ENCODE measurements around the gene IGLL1. TPM values are rescaled to one million over a fixed set of nuclear protein-coding genes. Genes with fewer than 3 reads are reported as not detected.
"Not testable (repeated sequence)": the region's sequence is repeated elsewhere in the genome, so short reads cannot be mapped to it uniquely, and the experiment has no call there.

The IGLL1 gene
- polyA plus RNA-seq (ENCODE audit: insufficient read depth in 1 of 5, insufficient read length in 5 of 5, low replicate concordance in 1 of 5): 1 to 10 TPM in 2 of 5 donors, under 1 TPM in 3; 0.28 to 1.8 (median 0.47) TPM
- long read RNA-seq, donor 1, partial matches to known transcripts: 0 of 2 reads
- long read RNA-seq, donor 1, other reads (novel, unspliced or antisense): 0 of 2 reads
- long read RNA-seq, donor 2: 0 reads
- long read RNA-seq, donor 3, partial matches to known transcripts: 0 of 2 reads
- long read RNA-seq, donor 3, other reads (novel, unspliced or antisense): 0 of 2 reads
- long read RNA-seq, donor 4, partial matches to known transcripts: 0 of 3 reads
- long read RNA-seq, donor 4, other reads (novel, unspliced or antisense): 0 of 3 reads
- long read RNA-seq, donor 5: 0 reads
- long read RNA-seq, donor 6: 0 reads
- long read RNA-seq, donor 7: 0 reads
- long read RNA-seq, donor 8: 0 reads

- DNase-seq: no peak
Measured at GRCh38 chr22:23579870-23580575, at the start of gene IGLL1. Gene IGLL1, minus strand, starts transcription at chr22:23580290. Its CDS starts 100 bp downstream, at chr22:23580190.

- DNase-seq: not testable (repeated sequence)
Measured at GRCh38 chr22:23628056-23628743, 48.1 kb upstream of the IGLL1 start.

GRCh38 chr22:23627401-23628055 is 47.4 kb upstream of the IGLL1 start:
- DNase-seq: not testable (repeated sequence)

GRCh38 chr22:23626286-23626975 is 46.3 kb upstream of the IGLL1 start:
- DNase-seq: no peak

- no peak for DNase-seq
Measured at GRCh38 chr22:23622634-23623033, 42.5 kb upstream of the IGLL1 start.

GRCh38 chr22:23621916-23622315 is 41.8 kb upstream of the IGLL1 start:
- not testable (repeated sequence) for DNase-seq

- no peak for DNase-seq
Measured at GRCh38 chr22:23621082-23621780, 41.1 kb upstream of the IGLL1 start.

- DNase-seq: no peak
Measured at GRCh38 chr22:23613193-23613972, 33.3 kb upstream of the IGLL1 start.

- no peak for DNase-seq
Measured at GRCh38 chr22:23609983-23610781, 30.1 kb upstream of the IGLL1 start.

- DNase-seq: no peak
Measured at GRCh38 chr22:23608583-23608982, 28.5 kb upstream of the IGLL1 start.

- no peak for DNase-seq
Measured at GRCh38 chr22:23606204-23607131, 26.4 kb upstream of the IGLL1 start.

- DNase-seq: no peak
Measured at GRCh38 chr22:23604939-23605712, 25.0 kb upstream of the IGLL1 start.

GRCh38 chr22:23603266-23603665 is 23.2 kb upstream of the IGLL1 start:
- no peak for DNase-seq

- no peak for DNase-seq
Measured at GRCh38 chr22:23598805-23599518, 18.9 kb upstream of the IGLL1 start.

GRCh38 chr22:23597576-23598268 is 17.6 kb upstream of the IGLL1 start:
- not testable (repeated sequence) for DNase-seq
